GM12873 (cell line): Measurements from ENCODE around the gene C18orf63.
A peak's percentile ranks its signal among the peaks of the same experiment; 100 is the strongest.

Experiments used
- TF ChIP-seq, protein P1 (sequence below): IDR thresholded peaks from 2 replicates; pipeline ENCODE4 v1.5.1; 2012; ENCODE audit warnings: low read depth, mild to moderate bottlenecking, moderate library complexity, low read length, control low read depth; ENCODE audit not compliant: insufficient read depth; ENCODE audit errors: missing control alignments

Gene C18orf63

DNA sequence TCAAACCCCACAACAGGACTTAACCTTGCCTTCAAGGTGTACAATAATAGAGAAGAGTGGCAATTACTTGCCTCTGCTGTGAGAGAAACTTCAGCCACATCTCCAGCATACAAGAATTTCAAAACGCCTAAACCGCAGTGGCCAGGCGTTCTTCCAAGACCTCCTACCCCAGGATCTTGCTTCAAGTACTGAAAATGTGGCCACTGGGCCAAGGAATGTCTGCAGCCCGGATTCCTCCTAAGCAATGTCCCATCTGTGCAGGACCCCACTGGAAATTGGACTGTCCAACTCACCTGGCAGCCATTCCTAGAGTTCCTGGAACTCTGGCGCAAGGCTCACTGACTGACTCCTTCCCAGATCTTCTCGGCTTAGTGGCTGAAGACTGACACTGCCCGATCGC lies 21.1 kb upstream of the C18orf63 start:
- TF ChIP-seq, protein P1, sequence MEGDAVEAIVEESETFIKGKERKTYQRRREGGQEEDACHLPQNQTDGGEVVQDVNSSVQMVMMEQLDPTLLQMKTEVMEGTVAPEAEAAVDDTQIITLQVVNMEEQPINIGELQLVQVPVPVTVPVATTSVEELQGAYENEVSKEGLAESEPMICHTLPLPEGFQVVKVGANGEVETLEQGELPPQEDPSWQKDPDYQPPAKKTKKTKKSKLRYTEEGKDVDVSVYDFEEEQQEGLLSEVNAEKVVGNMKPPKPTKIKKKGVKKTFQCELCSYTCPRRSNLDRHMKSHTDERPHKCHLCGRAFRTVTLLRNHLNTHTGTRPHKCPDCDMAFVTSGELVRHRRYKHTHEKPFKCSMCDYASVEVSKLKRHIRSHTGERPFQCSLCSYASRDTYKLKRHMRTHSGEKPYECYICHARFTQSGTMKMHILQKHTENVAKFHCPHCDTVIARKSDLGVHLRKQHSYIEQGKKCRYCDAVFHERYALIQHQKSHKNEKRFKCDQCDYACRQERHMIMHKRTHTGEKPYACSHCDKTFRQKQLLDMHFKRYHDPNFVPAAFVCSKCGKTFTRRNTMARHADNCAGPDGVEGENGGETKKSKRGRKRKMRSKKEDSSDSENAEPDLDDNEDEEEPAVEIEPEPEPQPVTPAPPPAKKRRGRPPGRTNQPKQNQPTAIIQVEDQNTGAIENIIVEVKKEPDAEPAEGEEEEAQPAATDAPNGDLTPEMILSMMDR, result no peak

DNA sequence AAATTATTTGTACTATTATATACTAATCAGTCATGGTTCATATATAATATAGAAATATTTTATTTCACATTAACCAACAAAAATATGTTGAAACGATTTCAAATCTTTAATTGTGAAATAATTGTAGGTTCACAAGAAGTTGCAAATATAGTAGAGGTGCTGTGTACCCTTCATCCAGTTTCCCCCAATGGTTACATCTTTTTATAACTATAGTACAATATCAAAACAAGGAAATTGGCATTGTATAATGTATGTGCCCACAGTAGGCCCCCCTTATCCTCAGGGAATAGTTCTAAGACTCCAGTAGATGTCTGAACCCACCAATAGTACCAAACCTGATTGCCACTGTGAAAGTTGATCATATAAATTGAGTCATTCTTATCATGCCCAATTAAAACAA lies 16.5 kb upstream of the C18orf63 start:
- TF ChIP-seq, protein P1, result no peak

DNA sequence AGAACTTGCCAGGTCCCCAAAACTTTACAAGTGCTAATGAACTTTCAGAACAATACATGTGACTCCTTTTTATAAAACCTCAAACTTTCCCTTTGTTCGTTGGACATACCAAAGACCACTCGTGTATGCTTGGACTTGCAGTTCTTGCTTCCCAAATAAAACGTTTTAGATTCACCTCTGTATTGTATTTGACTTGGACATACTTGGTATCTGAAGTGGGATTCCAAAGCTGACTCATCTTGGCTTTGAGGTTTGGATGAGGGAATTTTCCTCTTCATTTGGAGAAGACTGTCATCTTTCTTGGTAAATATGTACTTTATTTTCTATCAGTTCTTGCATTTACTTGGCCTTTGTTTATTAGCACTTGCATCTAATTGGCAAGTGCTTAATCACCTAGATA lies 15.9 kb upstream of the C18orf63 start:
- TF ChIP-seq, protein P1, result no peak

DNA sequence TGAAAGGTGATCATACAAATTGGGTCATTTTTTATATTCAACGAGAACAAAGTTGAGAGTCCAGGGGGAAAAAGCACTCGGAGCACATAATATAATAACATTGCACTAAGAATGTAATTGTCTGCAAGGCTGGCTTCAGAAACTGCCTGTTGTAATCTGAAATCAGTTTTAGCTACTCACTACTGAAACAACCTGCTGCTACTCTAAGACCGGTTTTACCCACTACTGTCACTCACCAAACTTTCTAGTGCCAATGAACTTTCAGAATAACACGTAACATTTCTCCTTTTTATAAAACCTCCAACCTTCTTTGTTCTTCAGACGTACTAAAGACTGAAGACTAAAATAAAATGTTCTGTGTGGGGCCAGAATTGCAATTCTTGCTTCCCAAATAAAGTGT lies 12.3 kb upstream of the C18orf63 start:
- TF ChIP-seq, protein P1, result no peak

DNA sequence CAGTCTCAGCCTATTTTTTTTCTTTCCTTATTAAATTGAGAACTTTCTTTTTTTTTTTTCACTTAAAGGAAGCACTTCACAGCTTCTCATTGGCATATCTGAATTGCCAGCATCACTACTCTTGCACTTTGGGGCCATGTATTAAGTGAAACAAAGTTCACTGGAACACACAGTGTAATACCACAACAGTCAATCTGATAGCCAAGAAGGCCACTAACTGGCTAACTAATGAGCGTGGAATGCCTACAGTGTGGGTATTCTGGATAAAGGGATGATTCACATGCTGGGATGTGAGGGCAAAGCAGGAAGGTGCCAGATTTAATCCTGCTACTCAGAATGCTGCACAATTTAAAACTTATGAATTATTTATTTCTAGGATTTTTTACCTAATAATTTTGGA lies 11.7 kb upstream of the C18orf63 start:
- TF ChIP-seq, protein P1, result no peak

DNA sequence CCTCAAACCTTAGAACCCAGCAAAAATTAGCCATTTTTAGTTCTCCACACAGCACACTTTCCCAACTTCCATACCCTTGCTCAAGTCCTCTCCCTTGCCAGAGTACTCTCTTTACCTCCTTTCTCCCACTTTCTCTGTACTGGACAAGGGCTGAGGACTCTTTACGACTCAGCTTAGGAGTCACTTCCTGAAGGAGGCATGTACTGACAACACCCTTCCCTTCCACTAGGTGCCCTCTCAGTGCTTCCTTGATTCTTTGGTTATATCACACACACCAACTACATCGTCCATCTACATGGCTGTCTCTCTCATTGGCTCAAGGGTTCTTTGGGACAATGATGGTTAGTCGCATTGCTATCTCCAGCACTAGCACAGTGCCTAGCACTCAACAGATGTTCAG lies 5.2 kb upstream of the C18orf63 start:
- TF ChIP-seq, protein P1, result peak; percentile 58

DNA sequence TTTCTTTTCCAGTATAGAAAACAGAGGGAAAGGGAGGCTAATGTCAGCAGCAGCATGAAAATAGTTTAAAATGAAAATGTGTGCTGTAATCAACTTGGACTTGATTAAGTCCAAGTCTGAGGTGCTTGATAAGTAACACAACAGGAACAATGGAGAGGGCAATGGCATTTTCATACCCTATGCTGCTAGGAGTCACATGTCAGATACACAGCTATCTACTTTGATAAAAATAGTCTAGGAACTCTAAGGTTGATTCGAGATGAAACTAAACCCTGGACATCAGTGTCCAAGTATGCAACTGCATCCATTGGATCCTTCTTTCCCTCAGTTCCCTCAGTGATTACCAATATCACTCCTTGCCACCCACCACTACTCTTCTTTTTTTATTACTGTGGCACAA lies 4.6 kb upstream of the C18orf63 start:
- TF ChIP-seq, protein P1, result no peak
